PC-9 (cell line): ENCODE measurements around the gene DHTKD1.

Source experiments
- EZH2 ChIP-seq: fragments of 200-600 bp; sonication (generic); IDR thresholded peaks from 2 replicates; pipeline ENCODE4 v1.8.0; 2017; ENCODE audit warnings: antibody characterized with exemption, low read depth
- TF ChIP-seq, protein P1 (sequence below): fragments of 200-600 bp; sonication (generic); conservative IDR thresholded peaks from 2 replicates; pipeline ENCODE4 v1.6.1; 2017; ENCODE audit warnings: mixed run types, antibody characterized with exemption, mild to moderate bottlenecking, moderate library complexity

DNA sequence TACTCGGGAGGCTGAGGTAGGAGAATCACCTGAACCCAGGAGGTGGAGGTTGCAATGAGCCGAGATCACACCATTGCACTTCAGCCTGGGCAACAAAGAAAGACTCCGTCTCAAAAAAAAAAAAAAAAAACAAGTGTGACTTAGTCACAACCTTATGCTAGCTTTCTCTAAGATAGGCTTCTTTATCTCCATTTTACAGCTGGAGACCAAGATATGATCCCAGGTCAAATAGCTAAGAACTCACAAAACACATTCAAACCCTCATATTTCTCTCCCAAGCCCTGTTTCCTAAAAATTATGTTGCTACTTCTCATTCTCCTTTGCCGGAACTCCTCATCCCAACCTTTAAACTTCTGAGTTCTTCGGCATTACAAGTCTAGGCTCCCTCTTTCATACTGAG lies 13.0 kb upstream of the DHTKD1 start:
- TF ChIP-seq, protein P1, sequence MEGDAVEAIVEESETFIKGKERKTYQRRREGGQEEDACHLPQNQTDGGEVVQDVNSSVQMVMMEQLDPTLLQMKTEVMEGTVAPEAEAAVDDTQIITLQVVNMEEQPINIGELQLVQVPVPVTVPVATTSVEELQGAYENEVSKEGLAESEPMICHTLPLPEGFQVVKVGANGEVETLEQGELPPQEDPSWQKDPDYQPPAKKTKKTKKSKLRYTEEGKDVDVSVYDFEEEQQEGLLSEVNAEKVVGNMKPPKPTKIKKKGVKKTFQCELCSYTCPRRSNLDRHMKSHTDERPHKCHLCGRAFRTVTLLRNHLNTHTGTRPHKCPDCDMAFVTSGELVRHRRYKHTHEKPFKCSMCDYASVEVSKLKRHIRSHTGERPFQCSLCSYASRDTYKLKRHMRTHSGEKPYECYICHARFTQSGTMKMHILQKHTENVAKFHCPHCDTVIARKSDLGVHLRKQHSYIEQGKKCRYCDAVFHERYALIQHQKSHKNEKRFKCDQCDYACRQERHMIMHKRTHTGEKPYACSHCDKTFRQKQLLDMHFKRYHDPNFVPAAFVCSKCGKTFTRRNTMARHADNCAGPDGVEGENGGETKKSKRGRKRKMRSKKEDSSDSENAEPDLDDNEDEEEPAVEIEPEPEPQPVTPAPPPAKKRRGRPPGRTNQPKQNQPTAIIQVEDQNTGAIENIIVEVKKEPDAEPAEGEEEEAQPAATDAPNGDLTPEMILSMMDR, result no peak
- TF ChIP-seq EZH2, result no peak
